GM13977 (cell line): ENCODE measurements around the gene CACNA2D1.

Source experiments
- DNase-seq: peaks from one replicate; pipeline ENCODE4 v3.0.0; 2012; ENCODE audit warnings: low spot score
- in situ Hi-C: fragments of 300-500 bp; cut with MboI; formaldehyde crosslinking; loops from one replicate; pipeline ENCODE4 v1.12.0; 2022; ENCODE audit warnings: low sequenced_read_pairs, low pct_unique_long_range_greater_than_20kb, mixed read lengths, inconsistent platforms; ENCODE audit not compliant: unreplicated experiment
- TF ChIP-seq, protein P1 (sequence below): IDR thresholded peaks from 2 replicates; pipeline ENCODE4 v1.5.1; 2012; ENCODE audit warnings: mild to moderate bottlenecking, control low read depth; ENCODE audit not compliant: insufficient read depth; ENCODE audit errors: extremely low read depth, missing control alignments

Gene CACNA2D1

DNA sequence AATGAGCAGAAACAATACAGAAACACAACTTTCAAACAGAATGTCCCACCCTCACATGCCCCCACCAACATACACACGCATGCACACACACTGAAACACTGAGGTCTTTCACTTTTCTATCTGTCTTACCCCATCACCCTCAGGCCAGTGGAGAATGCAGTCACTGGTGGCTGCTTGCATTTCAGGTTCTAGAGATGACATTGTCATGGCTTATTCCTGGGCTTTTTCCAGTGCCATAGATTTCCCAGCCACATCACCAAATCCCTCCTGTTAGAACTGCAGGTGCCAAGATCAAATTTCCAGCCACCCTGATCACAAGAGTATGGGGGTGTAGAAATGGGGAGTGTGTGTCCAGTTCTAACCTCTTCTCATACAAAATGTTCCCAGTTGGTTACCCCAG, 68.4 kb downstream of the CACNA2D1 start:
- DNase-seq, result no peak
- in situ Hi-C loops, result no loop called here
- TF ChIP-seq, protein P1, sequence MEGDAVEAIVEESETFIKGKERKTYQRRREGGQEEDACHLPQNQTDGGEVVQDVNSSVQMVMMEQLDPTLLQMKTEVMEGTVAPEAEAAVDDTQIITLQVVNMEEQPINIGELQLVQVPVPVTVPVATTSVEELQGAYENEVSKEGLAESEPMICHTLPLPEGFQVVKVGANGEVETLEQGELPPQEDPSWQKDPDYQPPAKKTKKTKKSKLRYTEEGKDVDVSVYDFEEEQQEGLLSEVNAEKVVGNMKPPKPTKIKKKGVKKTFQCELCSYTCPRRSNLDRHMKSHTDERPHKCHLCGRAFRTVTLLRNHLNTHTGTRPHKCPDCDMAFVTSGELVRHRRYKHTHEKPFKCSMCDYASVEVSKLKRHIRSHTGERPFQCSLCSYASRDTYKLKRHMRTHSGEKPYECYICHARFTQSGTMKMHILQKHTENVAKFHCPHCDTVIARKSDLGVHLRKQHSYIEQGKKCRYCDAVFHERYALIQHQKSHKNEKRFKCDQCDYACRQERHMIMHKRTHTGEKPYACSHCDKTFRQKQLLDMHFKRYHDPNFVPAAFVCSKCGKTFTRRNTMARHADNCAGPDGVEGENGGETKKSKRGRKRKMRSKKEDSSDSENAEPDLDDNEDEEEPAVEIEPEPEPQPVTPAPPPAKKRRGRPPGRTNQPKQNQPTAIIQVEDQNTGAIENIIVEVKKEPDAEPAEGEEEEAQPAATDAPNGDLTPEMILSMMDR, result no peak

DNA sequence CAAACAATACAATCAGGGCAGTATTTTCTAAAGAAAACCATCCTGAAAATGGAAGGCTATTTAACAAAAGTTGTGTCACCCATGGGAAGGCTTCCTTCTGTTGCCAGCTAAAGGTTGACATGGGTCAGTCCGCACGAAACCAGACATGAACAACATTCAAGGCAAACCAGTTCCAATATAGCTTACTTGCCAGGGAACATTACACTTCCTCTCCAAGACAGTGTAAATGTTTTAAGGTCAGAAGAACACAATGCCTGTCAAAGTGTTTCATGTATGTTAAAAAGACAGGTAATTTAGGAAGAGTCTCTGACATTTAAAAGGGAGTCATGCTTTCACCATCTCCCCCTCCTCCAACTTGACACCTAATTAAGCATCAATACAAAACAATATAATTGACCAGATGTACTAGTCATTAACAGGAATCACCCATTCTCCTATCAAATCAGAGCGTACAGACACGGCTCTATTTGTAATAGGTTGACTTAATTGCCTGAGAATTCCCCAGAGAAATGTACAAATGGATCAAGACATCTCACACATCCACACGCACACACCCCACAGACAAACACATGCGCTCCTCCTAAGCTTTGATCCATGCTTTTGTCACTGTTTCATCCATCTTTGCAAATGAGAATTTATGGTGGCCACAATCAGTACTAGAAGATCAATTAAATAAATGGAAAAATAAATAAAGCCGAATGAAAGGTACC, 69.5 kb downstream of the CACNA2D1 start:
- no peak for DNase-seq
- TF ChIP-seq, protein P1, result no peak
- in situ Hi-C loops, result no loop called here

DNA sequence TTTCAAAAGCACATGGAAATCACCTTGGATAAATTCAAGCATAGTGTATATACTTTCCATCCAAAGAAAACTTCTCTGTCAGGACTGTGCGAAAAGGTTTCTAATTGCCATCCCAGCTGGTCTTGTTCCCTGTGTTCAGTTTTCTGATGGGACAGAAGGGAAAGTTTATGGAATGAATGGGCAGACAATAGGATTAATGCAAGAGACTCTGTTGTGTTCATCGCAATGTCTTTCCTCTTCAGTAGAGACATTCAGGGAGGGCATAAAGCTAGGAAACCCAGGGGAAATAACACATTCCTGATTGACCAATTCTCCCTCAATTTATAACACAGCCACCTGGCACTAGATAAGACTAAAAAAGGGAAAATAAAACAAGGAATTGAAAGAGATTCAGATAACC, 78.9 kb downstream of the CACNA2D1 start:
- no peak for DNase-seq
- TF ChIP-seq, protein P1, result no peak
- in situ Hi-C loops, result no loop called here

DNA sequence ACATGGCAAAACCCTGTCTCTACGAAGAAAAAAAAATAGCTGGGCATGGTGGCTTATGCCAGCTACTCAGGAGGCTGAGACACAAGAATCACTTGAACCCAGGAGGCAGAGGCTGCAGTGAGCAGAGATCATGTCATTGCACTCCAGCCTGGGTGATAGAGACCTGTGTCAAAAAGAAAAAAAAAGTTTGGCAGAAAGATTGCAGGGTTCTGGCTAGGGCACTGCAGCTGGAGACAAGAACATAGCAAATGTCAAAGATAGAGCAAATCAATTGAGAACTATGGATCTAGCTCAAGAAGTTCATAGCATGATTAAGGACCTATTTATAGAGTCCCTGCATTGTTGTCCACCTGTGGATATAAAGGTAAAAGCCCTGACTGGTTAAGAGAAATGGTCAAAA, 79.5 kb downstream of the CACNA2D1 start:
- DNase-seq, result no peak
- TF ChIP-seq, protein P1, result no peak
- in situ Hi-C loops, result no loop called here

DNA sequence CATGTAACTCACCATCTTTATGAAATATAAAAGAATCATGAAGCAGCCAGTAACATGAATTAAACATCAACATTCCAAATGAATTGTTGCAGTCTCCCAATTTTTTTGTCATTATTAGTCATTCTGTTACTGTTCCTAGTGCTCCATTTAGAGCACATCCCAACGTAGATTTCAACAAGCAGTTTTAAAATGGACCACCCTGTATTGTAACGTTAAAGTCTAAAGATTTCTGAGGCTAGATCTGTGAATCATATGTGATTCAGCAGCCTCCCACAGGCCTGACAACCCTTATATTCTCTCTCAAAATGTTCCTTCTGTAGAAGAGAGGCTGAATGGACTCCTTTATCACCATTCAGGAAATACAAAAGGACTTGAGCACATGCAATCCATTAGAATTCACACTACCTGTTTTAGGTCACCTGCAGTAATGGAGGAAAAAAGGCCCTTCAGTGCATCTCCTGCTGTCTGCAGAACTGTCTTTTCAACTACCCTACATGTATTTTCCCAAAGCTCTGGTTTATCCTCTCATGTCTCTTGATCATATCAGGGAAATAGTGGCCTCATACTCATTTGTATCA, 81.4 kb downstream of the CACNA2D1 start:
- TF ChIP-seq, protein P1, result no peak
- DNase-seq, result no peak
- in situ Hi-C loops, result no loop called here

DNA sequence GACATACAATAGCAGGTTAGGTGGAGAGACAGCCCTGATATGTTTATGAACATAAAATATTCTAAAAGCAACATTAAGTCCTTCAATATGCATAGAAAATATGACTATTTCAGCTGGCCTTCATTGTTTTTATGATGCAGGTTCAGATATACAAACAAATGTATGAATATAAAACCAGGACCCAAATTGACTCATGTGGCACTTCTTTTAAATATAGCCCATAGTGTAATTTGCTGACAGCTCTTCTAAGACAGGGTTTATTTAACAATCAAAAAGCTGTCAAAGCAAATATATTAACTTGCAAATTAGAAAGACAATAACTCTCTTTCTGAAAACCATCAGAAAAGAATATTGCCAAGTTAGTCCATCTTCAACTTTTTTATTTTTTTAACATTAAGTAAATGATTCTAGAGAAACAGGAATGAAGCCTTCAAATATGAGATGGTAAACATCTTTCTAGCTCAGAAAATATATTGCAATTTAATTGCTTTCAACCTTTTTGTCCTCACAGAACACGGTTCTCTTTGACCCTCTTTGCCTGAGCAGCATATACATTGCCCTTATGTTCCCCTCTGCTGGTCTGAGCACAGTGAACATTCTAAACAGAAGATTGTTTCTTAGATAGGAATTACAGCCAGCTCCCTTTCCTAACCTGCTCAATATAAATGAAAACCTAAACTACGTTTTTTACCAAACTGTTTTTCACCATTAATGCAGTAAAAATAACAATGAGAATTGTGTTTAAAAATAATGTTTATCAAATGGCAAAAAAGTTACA, 82.8 kb downstream of the CACNA2D1 start:
- in situ Hi-C loops, result no loop called here
- TF ChIP-seq, protein P1, result no peak
- DNase-seq, result no peak
